Fibroblast of skin of back (primary cell): ENCODE data around the gene PRMT3.
"Not testable (repeated sequence)": the region's sequence is repeated elsewhere in the genome, so short reads cannot be mapped to it uniquely, and the experiment has no call there.

Experiments
- DNase-seq: peaks from one replicate; pipeline ENCODE4 v3.0.0-alpha.2; 2013

The PRMT3 gene

DNA sequence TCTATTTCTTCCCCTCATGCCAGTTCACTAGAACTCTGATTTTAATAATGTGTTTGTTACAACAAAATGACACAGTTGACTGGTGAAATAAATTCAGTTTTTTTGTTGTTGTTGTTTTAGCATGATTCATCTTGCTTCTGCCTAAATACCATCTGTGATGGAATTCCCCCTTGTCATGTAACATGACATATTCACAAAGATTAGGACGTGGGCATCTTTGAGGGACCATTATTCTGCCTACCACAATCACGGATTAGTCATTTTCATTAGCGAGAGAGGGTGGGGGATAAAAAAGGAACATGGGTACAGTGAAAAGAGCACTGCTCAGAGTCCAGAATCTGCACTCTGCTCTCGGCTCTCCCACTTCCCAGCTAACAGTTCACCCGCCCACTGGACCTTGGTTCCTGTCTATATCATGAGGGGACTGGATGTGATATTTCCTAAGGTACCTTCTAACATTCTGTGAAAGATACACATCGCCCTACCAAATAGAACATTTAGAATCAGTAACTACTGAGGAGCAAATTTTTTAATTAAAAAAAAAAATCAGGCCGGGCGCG is 12.7 kb upstream of the PRMT3 start:
- DNase-seq = peak; percentile 43

DNA sequence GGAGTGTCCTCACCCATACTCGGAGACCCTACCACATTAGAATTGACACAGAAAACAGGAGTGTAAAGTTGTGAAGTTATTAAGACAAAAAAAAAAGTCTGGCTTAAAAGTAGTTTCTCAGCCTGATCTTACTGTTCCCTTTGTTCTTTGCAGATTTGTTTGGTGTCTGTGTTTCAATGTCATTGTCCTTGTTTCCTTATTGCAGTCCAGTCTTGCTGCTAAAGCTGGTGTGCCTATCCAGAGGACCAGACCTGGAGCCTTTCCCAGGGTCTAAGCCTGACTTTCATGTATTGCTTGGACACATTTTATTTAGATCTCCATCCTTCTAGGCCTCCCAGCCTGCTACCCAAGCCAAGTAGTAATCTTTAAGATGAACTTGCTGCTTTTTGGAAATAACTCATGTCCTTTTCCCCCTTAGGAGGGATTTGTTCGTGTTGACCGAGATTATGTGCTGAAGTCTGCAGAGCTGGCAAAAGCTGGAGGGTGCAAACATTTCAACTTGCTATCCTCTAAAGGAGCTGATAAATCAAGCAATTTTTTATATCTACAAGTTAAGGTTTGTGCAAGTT is 11.3 kb upstream of the PRMT3 start:
- DNase-seq = no peak

DNA sequence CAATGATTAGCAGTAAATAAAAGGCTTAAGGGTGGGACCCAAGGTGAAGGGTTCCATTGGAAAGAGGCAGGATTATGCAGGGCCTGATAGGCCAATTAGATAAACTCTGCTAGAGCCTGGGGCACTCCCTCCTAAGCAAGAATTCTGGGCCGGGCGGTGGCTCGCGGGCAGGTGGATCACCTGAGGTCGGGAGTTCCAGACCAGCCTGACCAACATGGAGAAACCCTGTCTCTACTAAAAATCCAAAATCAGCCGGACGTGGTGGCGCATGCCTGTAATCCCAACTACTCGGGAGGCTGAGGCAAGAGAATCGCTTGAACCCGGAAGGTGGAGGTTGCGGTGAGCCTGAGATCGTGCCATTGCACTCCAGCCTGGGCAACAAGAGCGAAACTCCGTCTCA is 1.5 kb upstream of the PRMT3 start:
- not testable (repeated sequence) for DNase-seq

DNA sequence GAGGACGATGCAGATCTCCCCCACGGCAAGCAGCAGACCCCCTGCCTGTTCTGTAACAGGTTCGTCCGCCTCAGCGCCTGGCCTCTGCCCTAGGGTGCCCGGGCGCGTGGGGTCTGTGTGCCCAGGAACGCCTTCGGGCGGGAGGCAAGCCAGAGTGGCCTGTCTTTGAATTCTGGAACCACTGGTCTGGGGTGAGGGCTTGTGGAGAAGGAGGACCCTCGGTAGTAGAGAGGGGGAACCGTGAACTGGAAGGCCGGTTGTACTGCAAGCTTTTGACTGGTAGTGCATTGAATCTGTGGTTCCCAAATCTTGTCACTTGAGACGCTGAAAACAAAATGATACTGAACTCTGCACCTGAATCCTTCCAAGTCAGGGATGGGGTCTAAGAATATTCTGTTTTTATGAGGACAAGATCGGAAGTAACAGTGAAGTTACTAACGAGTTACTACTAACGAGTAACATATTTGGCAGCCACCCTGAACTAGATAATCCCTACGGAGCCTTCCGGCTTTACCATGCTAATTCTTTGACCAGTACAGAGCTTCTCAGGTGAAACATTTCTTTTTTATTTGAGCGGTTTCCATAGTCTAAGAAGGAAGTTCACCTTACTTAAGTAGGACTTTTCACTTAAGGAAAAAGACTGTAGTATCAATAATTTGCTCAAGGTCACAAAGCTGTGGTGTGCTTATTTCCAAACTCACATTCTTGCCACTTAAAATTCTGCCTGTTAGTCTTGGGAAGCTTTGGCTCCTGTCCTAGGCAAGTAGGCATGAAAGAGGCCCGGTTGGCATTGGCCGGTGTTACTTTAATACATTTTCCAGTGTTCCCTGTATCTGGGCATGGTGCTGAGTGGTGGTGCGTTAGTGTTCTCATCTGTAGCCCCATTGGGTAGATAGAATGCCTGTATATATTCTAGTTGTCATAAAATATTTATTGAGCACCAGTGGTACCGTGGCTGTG is 860 bp downstream of the PRMT3 start:
- no peak for DNase-seq

DNA sequence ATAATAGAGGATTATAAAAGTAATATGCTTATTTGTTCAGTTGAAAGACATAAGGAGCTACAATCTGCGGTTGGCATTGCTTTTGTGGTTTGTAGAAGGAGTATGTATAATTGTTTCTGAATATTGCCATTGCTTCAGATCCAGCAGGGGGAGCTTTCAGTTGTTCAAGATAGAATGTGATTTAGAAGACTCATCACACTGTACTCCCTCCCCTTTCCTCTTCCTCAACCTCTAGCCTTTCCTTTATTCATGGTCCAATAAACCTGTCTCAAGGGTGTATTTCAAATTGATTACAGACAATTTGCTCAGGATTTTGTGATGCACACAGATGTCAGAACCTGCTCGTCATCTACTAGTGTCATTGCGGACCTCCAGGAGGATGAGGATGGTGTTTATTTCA is 9.8 kb downstream of the PRMT3 start:
- peak; percentile 52 for DNase-seq

DNA sequence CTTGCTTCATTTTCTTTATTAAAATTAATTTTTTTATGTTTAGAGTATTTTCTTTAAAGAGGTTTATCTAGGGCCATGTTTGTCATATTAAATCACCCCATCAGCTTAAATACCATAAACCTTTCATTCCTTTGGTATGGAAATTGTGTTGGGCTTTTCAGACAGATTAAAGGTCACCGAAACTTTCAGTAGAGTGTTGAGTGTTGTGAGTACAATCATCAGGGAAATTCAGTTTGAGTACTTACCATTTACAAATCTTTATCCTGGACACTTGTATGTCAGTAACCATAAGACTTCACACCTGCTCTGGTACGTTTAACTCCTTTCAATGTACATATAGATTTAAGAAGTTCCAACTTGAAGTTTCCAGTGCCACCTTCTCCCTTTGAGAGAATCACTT is 12.0 kb downstream of the PRMT3 start:
- no peak for DNase-seq

DNA sequence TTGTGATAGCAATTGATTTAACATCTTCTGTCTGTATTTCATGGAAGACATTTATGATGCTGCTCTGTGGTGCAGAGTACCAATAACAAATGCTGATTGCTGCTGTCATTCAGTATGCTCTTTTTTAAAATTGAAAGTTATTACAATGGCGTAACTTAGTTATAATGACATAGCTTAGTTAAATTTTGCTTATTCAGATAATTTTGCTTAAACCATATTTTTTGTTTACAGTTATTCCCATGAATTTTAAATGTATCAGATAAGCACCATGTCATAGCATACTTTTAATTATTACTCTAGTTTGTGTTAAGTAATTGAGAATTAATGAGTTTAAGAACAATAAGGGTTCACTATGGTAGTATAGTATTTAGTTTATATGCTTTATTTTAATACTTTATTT is 15.5 kb downstream of the PRMT3 start:
- no peak for DNase-seq

DNA sequence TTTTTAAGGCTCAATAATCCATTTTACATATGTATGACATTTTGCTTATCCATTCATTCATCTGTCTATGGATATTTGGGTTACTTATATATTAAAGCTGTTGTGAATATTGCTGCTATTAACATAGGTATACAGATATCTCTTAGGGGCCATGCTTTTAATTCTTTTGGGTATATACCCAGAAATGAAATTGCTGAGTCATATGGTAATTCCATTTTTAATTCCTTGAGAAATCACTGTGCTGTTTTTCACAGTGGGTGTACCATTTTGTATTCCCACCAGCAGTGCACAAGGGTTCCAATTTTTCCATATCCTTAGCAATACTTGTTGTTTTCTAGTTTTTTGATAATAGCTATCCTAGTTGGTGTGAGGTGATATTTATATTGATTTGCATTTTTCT is 19.0 kb downstream of the PRMT3 start:
- DNase-seq = no peak

DNA sequence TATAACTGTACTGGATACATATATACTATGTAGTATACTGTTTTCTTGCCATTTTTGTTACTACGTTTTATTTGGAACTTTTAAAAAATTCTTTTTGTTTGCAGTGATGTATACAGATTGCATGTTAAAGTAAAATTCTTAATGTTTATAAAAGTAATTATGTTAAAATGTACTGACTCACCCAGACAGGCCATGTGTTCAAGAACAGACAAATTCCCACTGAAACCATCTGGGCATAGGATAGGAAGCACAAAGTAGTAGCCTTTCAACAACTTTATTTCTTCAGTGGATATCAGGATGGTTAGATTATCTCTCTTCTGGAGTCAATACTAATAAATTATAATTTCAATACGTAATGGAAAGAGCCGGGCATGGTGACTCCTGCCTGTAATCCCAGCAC is 19.8 kb downstream of the PRMT3 start:
- DNase-seq = no peak

DNA sequence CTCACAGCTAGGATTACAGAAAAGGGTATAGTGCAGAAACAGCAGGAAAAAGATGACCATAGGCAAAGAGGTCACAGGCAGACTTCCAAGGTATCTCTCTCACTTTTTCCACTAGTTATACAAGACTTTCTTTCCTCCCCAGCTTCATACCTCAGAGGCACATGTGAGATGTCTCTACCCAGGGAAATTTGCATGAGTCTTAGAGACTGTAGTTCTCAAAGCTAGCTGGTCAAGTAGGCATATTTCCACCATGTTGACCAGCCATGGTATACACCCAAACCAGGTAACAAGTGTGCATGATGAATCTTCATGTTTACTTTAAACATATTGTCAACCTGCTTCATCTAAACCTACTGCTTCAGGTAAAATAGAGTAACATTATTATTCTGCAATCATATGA is 27.9 kb downstream of the PRMT3 start:
- DNase-seq = no peak

DNA sequence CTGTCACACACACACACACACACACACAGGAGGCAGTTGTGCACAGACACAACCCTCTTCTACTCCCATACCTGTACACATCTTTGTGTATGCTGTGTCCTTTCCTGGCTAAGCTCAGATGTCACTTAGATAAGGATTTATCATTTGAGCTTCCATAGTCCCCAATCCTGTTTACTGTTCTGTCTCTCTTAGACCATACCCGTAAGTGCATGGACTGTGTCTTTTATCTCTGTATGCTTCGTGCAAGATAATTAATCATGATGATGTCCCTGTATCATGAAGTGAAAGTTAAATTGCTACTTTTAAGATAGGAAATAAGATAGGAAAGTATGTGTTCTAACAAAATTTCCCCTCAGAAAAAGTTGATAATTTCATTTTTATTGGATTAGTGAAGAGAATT is 30.3 kb downstream of the PRMT3 start:
- no peak for DNase-seq

DNA sequence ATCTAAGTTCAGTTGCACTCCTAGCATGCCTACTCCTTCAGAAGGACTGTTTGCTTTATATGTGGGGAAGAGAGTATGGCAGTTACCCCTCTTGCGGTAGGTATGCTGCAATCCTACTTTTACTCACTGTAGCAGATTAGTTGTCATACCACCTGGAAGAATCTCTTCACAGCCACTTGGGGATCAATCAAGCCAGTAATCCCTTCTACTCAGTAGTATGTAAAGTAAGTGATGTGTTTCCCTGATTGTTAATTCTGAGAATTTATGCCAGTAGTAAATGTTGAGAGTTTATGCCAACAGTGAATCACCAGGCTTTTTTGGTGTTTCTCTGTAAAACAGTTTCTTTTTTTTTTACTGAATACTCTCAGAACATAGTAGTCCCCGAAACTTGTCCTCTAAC is 34.4 kb downstream of the PRMT3 start:
- DNase-seq = no peak

DNA sequence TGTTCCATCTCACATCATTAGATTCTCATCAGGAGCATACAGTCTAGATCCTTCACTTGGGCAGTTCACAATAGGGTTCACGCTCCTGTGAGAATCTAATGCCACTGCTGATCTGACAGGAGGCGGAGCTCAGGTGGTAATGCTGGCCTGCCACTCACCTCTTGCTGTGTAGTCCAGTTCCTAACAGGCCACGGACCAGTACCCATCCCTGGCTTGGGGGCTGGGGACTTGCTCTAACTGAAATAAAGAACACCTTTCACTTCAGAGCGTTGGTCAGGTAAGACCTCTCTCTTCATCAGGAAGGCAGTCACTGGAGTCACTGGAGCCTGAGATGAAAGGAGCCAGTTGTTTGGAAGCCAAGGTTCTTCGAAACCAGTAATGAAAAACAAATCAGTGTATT is 41.7 kb downstream of the PRMT3 start:
- DNase-seq = no peak

DNA sequence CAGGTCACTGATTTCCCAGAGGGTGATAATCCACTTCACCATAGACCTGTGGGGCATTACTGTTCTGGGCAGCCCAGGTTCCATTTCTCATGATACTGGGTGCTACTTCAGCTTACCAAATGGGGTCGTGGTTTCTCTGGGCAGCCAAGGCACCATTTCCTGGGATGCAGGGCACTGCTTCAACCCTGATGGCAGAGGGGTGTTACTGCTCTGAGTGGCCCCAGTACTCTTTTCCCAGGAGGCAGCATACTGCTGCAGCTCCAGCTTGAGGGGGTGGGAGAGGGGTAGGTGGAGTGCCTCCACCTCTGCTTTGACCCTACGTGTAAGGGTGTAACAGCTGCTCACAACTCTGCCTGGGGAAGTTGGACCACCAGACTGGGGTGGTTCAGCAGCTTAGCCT is 51.1 kb downstream of the PRMT3 start:
- DNase-seq = no peak

DNA sequence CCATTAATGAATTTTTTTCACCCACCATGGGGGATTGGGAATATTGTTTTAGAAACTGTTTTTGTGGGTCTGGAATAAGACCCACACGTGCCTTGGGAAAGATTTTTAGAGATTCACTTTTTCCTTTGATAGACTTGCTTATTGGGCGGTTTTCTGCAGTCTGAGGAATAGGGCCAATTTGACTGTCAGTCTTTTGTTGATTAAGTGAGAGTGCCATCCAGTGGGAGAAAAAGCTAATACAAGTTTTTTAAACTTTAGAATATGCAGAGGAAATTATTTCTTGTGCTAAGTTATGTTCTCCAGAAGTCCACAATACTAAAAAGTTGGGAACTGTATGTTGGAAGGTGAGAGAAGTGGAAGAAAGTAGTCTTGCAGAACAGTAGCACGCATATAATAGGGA is 56.1 kb downstream of the PRMT3 start:
- DNase-seq = peak; percentile 29

DNA sequence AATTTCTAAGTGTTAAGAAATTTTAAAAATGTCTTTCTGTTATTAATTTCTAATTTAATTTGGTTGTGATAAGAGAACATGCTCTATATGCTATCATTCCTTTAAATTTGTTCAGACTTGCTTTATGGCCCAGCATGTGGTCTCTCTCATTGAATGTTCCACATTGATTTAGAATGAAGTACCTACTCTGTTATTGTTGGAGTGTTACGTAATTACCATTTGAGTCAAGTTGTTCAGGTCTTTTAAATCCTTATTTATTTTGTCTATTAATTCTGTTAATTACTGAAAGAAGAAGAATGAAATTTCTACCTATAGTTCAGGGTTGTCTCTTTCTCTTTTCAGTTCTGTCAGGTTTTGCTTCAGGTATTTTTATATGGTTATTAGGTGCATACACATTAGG is 57.0 kb downstream of the PRMT3 start:
- no peak for DNase-seq

DNA sequence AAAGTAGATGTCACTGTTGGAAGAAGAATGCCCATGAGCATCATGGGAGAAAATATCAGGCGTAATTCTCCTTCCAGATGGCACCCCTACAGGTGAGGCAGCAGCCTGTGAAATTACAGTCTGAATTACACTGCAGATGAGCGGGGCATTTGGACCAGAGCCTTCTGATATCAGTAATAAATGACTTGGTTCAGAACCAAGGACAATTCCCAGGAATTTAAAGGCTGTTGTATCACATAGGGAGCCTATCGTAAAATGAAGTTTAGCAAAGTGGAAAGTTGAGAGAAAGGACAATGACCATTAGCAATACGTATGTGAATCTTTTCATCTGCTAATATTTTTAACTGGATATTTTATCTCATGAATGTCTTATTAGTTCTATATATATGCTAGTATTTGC is 61.3 kb downstream of the PRMT3 start:
- DNase-seq = no peak

DNA sequence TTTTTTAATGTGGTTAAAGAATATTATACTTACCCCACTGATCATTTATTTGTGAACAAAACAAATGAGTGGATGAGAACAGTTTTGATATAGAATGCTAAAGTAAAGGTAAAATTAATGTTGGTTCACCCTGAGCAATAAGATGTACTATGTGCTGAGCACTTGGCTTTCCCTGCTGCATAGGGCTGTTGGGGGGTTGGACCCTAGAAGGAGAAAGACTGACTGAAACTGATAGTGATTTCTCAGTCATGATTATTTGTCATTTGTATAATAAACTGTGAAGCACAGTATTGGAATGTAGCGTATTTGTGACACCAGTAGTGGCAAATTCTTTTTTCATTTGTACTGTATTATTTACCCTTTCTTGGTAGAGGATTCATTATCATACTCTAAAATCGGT is 63.3 kb downstream of the PRMT3 start:
- no peak for DNase-seq

DNA sequence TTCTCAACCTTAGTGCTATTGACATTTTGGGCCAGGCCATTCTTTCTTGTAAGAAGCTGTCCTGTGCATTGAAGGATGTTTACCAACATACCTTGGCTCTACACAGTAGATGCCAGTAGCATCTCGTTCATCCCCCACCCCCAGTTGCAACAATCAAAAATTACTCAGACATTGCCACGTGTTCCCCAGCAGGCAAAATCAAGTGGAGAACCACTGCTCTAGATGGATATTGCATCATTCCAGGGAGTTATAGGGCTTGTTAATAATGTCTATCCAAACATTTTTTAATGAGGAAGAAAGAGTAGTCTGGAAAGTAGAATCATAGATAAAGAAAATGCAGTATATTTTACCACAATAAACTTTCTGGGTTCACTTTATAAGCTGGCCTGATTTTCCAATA is 64.1 kb downstream of the PRMT3 start:
- peak; percentile 7 for DNase-seq

DNA sequence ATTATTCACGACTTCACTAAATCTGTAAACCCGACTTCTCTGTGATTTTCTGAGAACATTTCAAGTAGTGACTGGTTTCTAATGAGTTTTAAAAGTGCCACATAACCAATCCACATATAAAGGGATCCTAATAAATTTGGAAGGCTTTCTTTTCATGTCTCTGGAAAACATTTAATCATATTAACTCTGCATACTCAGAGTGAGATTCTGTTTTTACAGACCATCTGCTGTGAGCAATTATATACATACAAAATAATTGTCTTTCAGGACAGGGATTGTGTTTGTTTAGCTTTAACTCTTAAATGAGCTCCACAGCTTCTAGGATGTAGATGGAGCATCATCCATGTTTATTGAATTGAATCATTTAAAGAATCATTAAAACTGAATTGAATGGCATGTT is 65.1 kb downstream of the PRMT3 start:
- no peak for DNase-seq

DNA sequence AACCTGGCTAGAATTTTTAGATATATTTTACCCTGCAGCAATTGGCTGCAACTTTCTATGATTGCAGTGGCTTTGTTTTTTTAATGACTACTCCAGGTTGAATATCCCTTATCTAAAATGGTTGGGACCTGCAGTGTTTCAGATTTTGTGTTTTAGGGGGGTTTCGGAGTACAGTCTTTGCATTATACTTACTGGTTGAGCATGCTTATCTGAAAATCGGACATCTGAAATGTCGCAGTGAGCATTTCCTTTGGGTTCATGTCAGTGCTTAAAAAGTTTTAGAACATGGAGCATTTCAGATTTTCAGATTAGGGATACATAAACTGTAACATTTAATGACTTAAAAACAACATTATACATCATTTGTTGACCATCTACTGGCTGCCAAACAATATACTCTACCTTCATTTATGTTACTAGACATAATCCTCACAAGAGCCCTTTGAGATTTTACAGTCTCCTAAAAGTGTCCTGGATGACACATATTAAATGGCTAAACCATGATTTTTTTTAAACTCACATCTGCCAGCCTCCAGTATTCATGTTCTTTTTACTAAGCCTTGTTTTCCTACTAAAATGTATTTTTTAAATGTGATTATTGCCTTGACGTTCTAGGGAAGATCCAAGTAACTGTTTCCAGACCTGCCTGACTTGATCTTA is 66.3 kb downstream of the PRMT3 start:
- no peak for DNase-seq

DNA sequence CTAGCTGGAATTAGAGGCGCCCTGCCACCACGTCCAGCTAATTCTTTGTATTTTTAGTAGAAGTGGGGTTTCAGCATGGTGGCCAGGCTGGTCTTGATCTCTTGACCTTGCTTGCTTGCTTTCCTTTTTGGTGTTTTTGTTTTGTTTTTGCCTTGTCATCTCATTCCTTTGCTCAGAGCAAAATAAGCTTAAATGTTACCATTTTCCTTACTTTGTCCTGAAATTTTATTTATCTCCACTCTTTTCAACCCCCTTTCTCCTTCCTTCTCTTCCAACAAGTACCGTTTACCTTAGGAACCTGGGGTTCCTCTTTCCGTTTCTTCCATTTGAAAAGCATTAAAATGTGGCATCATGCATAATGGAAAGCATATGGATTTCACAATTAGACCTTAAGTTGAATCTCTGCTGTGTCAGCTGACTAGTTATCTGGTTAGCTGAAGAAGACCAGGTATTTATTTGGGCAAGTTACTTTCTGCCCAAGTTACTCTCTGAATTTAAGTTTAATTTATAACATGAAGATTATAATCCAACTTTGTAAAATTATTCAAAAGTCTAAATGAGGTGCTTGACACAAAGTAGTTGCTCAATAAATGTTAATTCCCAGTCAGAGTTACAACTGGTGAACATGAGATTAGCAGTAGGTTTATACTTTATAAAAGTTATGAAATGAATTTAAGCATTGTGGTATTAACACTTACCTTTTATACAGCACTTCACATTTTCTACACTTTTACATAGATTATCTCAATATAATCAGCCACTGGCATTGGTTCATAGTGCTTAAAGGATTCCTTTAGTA is 69.7 kb downstream of the PRMT3 start:
- DNase-seq = no peak
